IPS-11a (cell line): ENCODE measurements around the gene PSMB7.

Experiments
- H3K4me3 ChIP-seq: one replicate; pipeline ENCODE4 v1.5.1; 2013; ENCODE audit warnings: low read depth, low read length, control low read depth

PSMB7 gene

DNA sequence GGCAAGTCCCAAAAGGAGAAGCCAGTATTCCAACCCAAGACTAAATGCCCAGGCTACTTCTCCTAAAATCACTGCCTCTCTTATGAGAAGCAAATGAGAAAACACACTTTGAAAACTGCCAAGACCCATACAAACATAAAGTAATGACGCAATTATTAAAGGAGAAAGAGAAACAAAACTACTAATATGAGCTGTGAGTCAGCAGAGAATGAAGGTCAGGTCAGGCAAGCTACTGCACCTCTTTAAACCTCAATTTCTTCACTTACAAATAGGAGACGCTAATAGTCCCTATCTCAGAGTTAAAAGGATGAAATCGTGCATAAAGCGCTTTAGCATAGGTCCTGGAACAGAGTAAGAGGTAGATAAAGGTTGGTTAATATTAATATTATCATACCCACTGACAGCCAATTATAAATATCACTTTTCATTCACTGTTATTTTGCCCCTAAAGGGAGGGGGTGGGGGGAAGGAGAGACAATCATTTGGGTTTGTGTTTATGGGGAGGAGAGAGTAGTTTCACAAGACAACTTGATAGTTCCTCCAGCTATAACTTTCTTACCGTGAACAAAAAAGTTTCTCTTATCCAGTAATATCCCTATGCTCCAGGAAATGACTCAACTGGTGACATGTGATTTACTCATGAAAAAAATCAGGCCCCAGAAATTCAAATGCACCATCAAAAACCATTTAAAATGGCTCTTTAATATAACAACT lies 3.6 kb downstream of the PSMB7 start:
- no peak overlapping the region for H3K4me3 ChIP-seq

DNA sequence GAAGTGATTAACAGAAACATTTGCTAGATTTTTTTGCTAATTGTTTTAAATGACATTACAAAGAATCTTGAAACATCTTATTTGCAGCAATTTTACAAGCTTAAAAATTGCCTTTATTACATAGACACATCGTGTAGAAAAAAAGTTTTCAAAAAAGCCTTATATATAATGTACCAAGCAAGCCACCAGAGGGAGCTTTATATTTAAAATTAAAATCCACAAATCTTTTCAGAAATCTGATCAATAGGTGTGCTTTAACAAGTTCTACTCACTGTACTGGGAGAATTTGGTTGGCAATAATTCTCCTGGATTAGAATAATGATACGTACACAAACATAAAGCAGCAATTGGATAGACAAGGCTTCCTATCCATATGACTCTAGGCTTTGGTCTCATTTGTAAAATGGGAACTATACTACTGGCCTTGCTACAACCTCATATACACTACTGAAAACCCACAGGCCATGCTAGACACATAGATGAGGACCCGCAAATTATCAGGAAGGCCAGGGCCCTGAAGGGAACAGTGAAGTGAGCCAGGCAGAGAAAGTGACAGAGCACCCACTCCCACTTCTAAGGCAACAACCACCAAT lies 4.8 kb downstream of the PSMB7 start:
- no peak overlapping the region for H3K4me3 ChIP-seq

DNA sequence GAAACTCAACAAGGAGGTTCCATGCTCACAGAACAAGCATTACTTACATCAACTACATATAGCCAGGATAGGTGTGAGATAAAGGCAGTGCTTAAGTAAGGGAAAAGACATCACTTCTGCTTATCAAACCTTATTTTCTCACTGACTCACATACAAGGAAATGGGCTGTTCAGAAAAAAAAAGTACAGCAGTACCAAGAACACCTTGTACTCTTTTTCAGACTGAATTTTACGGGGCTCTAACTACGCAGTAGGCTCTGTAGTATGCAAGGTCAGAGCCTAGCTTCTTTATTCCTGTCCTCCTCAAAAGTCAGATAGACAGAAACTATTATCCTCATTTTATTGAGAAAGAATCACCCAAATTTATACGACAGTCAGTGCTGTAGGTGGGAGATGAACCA lies 5.8 kb downstream of the PSMB7 start:
- no peak overlapping the region for H3K4me3 ChIP-seq

DNA sequence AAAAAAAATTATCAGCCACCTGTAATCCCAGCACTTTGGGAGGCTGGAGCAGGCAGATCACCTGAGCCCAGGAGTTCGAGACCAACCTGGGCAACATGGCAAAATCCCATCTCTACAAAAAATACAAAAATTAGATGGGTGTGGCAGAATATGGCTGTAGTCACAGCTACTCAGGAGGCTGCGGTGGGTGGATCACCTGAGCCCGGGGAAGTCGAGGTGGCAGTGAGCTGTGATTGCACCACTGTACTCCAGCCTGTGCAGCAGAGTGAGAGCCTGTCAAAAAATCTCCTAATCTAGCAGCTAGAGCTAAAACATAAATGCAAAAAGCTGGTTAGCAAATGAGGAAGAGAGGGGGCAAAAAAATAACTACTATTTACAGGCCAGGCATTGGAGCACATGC lies 12.0 kb downstream of the PSMB7 start:
- H3K4me3 ChIP-seq: no peak overlapping the region

DNA sequence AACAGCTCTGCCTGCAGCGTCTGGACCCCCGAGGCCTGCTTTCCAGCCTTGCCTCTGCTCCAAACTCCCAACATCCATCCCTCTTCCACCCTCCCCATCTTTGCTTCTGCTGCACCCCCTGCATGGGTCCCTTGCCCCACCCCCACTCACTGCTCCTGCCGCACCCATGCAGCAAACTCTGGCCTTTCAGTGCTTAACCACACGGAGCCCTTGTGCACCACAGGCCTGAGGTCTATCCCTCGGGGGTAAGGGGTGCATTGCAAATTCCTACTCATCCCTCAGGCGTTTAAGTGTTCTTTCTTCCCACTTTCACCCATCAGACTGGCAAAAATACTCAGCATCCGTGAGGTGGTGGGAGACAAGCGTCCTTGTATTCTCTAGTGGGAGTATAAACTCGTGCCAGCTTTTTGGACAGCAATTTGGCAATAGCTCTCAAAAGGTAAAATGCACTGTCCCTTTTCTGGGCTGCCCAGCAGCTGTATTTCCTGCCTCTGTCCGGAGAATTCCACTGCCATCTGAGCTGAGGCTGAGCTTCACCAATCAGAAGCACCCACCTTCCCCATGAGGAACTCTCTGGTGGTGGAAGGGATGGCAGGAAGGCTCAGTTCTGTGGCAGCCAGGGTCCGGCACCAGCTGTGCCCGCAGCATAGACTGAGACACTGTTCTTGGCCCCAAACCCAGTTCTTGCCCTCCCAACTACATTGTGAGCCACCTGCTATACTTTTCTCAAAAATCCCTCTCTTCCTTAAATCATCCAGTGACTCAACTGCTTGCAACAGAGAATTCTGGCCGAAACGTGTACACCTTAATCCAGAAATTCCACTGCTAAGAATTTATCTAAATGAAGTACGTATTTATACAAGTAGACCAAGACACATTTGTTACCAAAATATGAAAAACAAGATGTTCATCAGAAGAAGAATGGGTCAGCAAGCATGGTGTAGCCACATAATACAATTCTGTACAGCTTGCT lies 15.0 kb downstream of the PSMB7 start:
- H3K4me3 ChIP-seq: no peak overlapping the region

DNA sequence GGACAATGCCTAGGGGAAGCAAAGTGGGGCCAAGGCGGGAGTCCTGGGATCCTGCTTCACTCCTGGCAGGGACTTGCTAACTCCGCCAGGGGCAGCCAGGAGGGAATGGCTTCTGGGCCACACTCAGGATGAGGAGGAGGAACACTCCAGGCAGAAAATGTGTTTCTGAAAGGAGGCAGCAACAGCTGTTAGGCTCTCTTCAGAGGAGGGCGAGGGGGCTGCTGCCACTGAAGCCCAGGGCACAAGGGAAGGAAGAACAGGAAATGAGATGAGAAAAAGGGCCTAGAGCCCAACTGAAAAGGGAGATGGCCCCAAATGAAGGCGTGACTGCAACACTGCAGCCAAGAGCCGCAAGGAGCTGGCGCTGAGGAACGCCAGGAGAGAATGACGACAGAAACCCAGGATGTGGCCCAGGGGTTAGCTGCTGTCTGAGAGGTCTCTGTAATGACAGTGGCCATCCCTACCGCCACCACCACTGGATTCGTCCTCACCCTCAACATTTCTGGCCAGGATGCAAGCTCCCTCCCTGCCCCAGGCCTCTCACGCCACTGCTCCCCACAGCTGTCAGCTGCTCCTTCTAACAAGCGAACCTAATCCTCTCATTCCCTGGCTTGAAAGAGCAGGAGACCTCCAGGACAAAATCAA lies 15.8 kb downstream of the PSMB7 start:
- no peak overlapping the region for H3K4me3 ChIP-seq

DNA sequence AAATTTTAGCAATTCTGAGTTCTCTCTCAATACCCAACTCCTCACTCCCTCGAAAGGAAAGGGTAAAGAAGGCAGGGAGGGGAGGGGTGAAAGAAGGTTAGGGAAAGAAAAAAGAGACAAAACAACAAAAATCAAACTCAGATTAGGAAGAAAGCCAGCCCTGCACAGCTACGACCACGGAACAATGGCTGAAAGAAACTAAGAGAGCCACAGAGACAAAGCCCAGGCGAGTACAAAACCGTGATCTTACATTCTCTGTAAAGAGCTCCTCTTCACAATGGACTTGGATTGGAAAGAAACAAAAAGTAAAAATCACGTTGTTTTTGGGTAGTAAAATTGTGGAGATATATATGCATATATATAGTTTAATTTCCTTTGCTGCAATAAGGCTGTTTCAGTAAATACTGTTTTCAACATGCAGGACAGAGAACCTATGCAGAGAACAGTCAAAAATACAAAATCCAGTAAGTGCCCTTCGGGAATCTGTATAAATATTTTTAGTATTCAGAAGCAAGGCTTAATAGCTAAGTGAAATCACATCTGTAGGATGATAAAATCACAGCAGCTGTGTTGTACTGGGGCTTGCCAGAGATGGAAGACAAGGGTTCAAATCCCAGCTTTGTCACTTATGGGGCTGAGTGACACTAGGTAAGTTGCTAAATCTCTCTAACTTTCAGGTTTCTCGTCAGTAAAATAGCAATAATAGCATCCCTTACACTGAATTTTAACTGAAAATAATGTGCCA lies 16.9 kb downstream of the PSMB7 start:
- H3K4me3 ChIP-seq: no peak overlapping the region

DNA sequence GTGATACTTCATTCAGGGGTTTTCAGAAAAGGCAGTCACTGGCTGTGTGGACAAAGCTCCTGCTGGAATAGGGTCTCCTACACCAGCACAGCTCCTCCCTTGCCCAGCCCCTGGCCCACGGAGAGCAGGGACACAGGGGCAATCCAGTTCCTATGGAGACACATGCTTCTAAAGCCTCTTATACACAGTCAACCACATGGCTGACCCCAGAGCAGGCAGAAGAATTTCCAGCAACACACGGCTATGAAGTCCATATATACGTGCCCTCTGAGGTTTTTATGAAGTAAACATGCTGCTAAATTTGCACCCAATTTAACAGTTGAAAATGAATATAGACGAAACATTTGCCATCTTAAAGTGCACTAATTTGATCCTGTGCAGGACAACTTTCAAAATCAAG lies 19.4 kb downstream of the PSMB7 start:
- H3K4me3 ChIP-seq: no peak overlapping the region

DNA sequence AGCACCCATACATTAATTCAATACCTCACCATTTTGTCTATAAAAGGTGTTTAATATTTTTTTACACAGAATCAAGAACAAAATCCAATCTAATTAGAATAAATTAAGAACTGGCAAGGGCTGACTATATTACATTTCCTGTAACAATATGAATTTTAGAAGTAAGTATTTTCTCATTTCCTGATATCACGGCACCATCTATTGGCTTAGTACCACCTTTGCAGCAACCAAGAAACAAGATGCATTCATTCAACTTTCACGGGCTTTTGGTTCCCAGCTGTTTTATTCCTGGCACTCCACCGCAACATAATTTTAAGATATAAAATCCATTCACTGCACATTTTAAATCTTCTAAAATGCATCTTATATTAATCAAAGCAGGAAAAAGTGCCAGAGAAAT lies 20.6 kb downstream of the PSMB7 start:
- no peak overlapping the region for H3K4me3 ChIP-seq

DNA sequence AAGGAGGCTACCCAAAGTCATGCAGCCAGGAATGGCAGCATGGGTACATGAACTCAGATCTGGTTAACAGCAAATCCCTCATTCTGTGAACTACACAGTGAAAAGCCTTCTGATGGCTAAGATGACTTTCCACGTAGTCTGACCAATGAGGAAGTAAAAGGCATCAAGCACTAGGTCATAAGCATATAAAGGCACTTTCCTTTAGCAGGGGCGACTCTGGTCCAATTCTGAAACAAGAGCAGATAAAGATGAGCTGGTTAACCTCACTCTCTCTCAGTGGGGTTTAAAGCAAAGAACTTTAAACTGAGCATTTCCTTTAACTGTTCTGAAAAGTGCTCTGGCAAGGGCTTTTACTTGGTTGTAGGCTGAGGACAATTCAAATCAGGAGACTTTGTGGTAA lies 21.1 kb downstream of the PSMB7 start:
- H3K4me3 ChIP-seq: no peak overlapping the region

DNA sequence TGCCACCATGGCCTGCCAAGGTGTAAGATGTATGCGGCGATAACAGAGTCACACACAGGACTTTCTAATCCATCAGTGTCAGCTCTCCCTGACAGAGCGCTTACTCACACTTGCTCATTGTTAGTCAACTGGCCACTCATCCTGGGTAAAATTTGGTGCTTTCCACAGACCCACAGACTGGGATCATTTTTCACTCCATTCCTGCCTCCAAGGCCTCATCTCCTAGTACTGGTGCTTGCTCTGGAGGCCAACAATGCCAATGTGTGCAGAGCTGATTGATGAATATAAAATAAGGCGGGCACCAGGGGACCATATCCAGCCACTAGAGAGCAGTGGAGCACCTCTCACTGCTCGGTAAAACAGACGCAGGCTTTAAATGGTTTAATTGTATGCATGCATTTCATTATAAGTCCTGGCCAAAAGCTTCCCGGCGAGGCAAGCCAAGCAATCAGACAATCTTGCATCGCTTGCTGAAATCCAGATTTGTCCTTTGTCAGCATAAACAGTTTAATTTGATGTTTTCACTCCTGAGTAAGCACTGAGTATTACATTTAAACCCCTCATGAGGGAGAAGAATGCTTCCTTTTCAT lies 22.3 kb downstream of the PSMB7 start:
- no peak overlapping the region for H3K4me3 ChIP-seq

DNA sequence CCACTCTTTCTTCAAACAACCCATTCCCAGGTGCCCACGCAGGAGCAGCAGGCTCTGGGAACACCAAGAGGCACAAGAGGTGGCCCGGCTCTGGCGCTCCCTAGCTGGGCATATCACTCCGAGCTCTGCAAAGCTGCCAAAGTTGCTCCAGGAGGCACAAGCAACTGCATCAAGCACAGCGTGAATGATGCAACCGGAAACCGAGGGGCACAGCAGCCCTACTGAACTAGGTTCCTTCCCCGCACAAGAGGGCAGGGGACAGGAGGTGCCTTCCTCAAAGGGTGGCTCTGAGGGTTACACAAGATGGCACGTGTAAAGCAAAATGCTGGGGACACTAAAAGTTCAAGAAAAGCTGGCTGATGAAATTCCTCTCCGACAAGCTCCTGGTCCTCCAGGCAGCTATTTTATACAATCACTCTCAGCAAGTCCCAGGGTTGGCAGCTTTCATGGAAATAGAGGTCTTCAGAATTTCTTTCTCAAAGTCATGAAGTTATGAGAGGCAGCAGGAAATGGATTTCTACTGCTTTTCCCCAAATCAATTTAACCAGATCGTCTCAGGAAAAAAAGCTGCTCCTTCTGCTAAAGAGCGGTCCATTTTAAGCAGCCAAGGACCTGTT lies 22.9 kb downstream of the PSMB7 start:
- H3K4me3 ChIP-seq: no peak overlapping the region

DNA sequence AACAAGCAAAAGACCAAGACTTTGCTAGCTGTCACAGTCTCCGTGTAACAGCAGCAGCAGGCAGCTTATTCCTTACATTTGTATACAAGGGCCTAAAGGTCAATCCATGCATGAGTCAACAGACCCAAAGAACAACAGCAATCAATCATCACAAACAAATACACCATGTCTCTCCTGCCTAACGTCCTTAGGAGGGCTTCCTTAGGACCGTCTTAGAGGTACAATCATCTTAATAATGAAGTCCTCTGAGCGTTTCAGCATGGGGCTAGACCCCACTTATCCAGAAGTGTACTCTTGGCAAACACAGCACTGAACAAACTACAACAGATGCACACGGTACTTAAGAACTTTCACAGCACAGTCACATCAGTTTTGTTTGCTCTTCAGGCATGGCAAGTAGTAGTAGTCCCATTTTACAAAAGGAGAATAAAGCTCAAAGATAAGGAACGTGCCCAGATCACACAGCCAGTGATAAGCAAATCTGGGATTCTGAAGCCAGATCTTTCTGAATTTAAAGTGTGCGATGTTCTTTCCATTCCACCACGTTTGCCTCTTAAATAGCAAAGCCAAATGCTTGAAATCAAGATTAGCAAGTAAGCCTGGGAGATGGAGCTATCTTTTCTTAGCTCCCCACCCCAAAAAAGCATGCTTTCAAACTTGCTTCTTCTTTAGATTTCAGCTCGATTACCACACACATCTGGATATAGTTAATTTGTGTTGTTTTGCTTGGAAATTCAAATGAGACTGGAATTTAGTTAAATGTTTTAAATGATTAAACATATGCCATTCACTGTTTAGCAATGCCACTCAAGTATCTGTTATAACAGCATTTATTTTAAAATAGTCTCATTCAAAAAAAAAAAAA lies 24.2 kb downstream of the PSMB7 start:
- H3K4me3 ChIP-seq: no peak overlapping the region

DNA sequence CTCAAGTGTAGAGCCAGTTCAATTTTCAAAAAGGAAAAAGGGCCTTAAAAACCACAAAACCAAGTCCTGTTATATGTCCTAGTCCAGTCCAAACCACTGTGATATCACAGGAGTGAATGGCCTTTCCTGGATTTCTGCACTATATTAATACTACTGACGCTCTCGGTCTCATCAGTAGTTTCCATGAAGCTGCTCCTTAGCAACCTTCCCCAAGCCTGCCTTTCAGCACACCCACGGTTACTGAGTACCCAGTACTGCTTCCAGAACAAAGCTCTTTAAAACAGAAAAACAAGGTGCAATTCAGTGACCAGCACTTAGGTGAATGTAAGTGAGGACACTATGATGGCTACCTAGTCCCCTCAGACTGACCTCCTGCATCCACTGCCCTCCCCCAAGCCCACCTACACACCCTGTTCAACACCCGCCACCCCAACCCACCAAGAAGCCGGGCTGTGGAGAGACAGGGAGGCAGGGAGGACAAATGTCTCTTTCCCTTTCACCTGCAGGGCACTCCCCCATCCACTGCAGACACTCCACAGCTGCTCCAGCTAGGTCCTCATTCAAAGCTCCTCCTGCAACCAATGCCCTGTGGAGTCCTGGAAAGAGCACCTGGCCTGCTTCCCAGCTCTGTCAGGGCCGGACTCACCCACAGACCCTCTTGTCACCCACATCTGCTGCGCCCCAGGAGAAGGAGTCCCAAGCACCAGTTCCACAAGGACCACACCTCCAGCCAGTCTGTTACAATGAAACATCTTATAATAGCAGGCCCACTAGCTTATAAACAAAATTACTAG lies 25.9 kb downstream of the PSMB7 start:
- H3K4me3 ChIP-seq: no peak overlapping the region

DNA sequence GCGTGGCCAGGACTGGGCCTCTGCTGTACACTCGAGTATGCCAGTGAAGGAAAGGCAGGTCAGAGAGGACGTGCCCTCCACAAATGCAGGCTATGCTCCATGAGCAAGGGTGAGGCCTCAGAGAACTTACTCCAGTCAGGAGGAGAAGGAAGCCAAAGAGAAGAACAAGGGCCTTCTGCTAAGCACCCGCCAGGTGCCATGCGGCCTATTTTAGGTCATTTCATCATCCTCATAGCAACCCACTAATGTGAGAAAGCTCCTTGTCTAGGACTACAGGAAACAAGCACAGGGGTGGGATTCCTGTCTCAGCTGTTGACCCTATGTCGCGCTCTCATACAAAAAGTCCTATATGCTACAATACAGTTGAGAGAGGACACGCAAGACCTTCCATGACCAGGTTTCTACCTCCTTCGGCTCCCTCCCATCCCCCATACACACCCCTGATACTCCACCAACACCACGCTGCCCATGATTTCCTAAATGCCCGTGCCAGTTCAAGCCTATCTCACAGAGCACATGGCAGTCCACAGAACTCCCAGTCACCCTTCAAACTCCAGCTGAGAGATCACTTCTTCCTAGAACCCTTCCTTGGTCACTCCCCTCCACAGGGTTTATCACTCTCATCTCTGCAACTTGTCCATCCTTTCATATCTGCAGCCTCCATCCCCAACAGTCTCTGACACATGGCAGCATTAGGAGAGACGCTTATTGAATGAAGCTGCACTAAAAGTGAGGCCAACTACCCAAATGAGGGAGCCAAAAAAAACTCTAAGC lies 26.8 kb downstream of the PSMB7 start:
- H3K4me3 ChIP-seq: no peak overlapping the region

DNA sequence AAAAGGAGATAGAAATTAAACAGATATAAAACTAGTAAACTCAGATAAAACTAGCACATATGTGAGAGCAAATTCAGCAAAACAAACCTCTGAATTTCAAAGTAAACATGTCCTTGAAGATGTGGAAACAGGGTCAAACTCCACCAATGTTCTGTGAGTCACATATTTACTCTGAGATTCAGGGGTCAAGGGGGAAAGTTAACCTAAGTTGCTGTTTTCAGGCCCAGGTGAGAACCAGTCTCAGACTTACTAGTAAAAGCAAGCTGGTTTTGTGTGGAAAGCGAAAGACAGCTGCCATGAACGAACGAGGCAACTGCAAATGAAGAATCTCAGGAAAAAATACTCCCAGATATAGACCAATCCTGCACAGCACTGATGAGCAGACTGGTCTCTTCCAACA lies 29.0 kb downstream of the PSMB7 start:
- H3K4me3 ChIP-seq: no peak overlapping the region

DNA sequence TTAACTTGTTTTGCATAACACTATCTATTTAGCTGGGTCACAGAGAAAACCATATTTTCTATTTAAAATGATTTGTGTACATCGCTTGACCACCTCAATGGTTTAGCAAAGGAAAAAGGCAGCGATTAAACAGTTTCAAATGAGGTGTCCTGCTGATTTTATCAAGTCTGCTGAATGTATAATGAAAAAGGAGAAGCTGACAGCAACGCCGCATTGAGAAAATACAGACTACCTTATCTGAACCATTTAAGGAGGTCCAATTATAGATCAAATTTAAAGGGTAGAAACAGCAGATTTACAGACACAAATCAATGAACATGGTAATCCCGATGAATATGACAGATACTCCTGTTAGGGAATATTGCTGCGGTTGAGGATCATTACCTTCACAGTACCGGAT lies 29.6 kb downstream of the PSMB7 start:
- no peak overlapping the region for H3K4me3 ChIP-seq
